HG03135 (cell line): ENCODE results near the gene ARRDC2.
A peak's percentile ranks its signal among the peaks of the same experiment; 100 is the strongest.
"Not testable (repeated sequence)": the region's sequence is repeated elsewhere in the genome, so short reads cannot be mapped to it uniquely, and the experiment has no call there.

Experiments used
- ATAC-seq: cut with Tn5 transposase; IDR thresholded peaks from one replicate; pipeline ENCODE4 v1.9.1; 2021; ENCODE audit warnings: mild to moderate bottlenecking, moderate library complexity; ENCODE audit not compliant: unreplicated experiment

Gene ARRDC2

DNA sequence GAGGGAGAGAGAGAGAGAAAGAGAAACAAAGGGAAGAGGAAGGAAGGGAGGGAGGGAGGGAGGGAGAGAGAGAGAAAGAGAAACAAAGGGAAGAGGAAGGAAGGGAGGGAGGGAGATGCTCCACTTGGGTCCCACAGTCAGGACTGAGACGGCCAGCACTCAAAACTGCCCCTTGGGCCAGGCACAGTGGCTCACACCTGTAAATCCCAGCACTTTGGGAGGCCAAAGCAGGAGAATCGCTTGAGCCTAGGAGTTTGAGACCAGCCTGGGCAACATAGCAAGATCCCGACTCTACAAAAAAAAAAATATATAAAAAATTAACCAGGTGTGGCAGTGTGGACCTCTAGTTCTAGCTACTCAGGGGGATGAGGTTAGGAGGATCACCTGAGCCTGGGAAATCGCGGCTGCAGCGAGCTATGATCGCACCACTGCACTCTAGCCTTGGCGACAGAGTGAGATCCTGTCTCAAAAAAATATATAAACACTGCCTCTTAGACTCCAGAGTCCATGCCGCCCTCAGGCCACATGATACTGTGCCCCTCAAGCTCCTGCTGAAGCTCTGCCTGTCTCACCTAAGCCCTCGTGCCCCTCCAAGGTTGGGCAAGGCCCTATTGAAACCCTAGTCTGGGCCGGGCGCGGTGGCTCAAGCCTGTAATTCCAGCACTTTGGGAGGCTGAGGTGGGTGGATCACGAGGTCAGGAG is 8.4 kb downstream of the ARRDC2 start:
- no peak for ATAC-seq

DNA sequence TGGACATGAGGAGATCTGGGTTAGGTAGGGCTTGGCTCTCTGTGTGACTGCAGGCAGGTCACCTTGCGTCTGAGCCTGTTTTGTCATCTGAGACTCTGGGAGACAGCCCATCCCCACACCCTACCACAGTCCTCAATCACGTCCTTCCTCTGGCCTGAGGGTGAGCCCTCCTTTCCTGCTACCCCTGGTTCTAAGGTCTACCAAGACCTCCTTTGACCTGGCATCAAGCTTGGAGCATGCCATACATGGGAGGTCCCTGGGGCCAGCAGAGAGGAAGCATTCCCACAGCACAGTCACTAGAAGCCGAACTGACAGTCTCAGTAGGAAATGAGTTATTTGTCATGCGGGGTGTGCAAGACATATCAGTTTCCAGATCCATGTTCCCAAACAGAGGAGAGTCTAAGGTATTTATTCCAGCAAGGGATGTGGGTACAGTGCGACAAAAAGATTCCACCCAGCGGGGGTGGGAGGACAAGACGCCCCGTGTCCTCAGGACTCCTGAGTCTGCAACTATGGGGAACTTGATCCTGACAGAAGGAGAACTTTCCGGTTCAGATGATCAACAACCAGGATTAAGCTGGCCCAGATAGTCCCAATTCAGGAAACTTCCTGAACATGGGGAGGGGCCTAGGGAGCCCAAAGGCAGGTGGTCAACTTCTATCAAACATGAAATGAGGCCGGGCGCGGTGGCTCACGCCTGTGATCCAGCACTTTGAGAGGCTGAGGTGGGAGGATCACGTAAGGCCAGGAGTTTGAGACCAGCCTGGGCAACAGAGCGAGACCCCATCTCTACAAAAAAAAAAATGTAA is 9.5 kb downstream of the ARRDC2 start:
- ATAC-seq: no peak

DNA sequence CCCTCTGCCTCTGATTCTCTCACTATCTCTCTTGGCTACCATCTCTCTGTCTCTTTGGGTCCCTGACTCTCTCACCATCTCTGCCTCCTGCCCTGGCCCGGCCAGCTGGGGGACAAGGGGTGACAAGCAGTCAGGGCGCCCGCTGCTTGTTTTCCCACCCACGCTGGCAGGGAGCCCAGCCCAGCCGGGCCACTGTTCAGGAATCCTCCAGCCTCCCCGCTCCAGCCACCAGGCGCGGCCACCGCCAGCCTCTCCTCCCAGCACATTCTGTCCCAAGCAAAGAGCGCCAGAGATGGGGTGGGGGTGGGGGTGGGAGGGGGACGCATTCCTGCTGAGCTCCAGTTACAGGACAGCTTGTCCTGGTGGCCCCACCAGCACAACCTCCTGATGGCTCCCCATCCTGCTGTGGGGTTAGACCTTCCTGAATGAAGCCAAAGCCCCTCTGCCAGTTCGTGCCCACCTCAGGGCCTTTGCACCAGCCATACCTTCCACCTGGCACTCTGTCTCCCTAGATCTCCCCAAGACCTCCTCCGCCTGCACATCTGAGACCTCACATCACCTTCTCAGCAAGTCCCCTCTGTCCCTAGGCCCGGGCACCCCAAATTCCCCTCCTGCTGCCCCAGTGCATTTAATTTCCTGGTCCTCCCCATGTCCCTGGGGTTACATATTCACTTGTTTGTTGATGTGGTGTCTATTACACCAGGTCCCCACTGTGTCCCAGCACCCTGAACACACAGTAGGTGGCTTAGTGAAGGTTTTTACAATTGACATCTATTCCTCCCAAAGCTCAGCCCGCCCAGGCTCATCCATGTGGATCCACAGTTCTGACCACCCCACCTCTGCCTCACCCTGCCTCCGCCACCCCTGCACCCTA is 12.5 kb downstream of the ARRDC2 start:
- no peak for ATAC-seq

DNA sequence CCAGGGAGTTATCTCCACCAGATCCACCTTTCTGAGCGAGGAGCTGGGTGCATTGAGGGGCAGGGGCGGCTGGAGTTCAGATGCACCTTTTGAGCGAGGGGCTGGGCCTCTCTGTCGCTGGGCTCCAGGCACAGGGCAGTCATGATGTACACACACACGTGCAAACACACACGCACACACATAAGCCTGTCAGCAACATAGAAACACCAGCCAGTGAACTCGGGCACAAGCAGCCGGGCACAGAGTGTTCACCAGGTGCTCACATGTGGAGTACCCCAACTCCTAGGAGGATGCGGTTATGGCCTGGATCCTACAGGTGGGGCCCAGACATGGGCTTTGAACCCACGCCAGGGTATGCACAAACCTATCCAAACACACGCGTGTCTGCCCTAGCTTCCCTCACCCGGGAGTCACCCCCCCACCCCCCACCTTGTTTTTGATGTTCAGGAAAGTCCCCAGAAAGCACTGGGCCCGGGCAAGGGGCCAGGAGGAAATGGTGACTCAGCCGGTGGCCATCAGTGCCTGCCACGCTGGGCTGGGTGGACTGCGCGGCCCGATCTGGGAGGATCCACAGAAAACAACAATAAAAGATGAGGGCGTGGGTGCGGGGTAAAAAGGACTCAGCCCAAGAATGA is 13.3 kb downstream of the ARRDC2 start:
- ATAC-seq: no peak

DNA sequence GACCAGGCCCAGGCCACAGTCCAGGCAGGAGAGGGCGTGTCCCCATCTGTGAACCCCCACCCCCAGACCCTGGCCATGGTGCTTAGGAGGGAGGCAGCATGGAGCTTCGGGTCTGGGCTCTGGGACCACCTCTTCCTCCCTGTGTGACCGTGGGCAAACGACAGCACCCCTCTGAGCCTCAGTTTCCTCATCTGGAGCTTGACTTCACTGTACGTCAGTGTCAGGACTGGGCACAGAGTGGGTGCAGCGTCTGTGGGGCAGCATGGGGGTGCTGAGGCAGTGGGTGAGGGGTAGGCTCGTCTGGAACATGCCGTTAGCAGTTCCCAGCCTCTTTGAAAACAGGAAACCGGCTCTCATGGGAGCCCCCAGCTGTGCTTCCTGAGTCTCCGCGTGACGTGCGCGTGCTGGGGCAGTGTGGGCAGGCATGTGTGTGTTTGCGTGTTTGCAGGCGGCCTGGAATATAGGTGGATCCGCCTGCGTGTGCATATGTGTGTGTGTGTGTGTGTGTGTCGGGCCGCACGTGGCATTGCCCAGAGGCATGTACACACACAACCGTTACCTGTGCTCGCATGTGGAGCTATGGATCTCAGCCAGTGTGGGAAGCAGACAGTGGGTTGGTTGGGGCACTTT is 15.8 kb downstream of the ARRDC2 start:
- ATAC-seq: no peak

DNA sequence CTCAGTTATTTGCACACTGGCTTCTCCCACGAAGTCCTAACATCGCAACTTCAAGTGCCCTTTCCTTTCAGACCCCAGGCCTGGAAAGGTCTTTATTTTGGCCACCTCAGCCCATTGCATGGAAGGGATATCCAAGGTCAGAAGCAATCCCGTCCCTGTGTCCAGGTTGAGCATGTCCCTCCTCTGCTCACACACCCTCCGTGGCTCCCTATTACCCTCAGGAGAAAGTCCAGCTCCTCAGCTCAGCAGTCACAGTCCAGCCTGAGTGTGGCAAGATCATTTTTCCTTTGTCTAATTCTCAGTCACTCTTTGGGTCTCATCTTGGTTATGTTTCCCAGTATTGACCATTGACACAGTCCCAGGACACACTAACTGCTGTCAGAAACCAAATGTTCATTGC is 19.2 kb downstream of the ARRDC2 start:
- ATAC-seq: no peak

DNA sequence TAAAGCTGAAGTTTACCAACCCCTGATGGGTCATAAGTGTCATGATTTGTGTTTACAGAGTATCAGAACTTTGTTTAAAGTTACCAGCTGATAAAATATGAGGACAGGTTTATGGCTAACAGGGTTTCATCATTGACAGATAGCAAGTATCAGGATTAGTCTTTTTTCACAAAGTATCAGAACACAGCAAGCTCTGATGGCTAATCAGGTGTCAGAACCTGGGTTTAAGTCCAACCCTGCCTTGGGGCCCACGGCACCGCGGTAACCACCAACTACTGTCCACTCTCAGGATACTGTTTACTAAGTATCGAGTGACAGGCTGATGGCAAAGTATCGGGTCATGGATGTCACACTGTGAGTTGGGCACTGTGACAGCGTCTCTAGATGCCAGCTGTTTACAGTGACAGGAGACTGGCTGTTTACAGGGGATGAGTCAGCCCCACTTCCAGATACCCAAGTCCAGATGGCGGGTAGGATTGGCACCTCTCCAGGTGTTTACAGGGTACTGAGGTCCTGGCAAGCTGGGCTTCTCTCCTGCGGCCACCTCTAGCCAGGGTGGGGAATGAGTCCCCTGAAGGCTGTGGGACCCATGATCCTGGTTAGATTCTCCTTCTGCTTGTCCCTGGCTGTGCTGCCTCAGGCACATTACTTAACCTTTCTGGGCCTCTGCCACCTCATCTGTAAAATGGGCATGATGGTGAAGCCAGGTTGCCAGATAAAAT is 21.8 kb downstream of the ARRDC2 start:
- no peak for ATAC-seq

DNA sequence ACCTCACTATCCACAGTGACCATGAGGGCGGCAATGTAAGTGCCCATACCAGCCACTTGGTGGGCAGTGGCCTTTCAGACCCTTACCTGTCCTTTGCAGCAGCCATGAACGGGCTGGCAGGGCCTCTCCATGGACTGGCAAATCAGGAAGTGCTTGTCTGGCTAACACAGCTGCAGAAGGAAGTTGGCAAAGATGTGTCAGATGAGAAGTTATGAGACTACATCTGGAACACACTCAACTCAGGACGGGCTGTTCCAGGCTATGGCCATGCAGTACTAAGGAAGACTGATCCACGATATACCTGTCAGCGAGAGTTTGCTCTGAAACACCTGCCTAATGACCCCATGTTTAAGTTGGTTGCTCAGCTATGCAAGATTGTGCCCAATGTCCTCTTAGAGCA is 23.4 kb downstream of the ARRDC2 start:
- ATAC-seq: not testable (repeated sequence)

DNA sequence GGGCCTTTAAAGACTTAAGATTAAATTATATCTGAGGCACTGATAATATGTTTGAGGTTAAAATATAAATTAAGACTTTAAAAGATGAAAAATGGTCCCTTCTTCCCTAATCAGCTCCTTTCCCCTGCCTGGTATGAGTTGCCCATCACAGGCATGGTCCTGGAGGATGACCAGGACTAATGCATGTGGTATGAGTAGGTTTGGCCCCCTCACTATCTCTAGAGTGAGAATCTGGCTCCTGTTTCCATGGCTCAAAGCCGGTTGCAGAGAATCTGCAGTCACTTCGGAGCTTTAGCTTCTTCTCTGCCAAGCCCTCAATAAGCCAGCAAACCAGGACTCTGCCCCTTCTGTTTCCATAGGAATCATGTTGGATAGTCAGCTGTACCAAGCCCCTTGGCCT is 24.1 kb downstream of the ARRDC2 start:
- ATAC-seq: not testable (repeated sequence)

DNA sequence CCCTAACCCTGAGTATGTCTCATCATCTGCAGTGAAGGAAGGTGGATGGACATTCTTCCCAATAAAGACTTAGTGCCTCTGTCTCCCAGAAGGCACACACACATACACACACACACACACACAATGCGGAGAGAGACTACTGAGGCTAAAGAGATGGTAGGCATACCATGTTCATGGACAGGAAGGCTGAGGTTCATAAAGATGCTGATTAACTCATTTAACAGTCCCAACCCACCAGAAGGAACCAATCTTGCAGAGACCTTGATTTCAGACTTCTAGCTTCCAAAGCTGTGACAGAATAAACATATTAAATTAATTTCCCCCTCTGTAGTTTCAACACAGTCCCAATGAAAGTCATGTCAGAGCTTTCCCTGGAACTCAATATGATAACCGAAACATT is 33.1 kb downstream of the ARRDC2 start:
- ATAC-seq: no peak

DNA sequence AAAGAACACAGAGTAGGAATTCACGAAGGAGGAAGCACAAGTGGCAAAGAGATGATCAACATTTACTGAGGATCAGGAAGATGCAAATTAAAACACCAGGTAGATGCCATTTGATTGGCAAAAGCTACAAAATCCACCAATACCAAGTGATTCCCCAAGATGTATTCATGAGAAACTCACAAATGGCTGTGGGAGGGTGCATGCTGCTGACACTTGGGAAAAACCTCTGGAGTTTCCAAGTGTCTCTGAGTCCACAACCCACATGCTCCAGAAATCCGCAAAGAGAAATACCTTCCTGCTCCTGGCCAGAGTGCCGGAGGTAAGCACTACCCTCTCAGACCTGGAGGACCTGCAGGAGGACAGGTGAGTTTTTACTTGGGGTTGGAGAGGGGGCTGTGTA is 35.7 kb downstream of the ARRDC2 start:
- ATAC-seq: no peak

DNA sequence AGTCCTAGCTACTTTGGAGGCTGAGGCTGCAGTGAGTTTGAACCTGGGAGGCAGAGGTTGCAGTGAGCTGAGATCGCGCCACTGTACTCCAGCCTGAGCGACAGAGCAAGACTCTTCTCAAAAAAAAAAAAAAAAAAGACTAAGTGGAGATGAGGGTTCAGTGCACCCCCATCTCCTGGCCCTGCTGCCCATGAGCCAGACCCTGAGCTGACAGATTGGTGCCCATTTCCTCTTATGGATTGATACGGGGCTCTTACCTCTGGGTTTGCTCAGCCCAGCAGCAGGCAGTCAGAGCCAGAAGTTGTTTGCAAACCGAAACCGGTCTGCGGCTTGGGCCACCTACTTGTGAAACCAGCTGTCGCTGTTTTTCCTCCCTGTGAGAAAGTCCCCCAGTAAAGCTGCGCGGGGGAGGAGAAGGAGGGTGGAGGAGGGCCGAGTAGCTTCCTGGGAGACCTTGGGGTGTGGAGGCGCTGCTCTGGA is 36.9 kb downstream of the ARRDC2 start:
- ATAC-seq: peak; percentile 83

DNA sequence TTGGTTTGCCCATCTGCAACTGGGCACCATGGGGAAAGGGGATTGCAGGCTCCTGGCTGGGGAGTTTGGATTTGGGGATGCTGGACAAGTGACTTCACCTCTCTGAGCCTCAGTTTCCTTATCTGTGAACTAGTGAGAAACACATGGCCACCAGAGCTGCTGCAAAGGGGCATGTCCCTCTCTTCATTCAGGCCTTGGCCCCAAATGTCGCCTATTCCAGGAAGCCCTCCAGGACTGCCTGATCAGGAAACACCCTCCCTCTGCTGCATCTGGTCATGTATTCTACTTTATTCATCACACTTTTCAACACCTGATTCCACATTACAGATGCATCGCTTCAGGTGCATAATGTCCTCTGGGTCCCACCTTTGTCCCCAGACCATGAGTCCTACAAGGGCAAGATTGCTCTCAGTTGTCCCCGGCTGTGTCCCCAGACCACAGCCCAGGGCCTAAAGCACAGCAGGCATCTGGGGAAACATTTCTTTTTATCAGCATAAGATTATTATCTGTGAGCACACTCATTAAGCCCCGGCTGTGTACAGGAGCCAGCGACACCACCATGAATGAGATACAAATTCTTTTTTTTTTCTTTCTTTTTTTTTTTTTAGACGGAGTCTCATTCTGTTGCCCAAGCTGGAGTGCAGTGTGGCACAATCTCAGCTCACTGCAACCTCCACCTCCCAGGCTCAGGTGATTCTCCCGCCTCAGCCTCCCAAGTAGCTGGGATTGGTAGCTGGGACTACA is 37.5 kb downstream of the ARRDC2 start:
- ATAC-seq: peak; percentile 3

DNA sequence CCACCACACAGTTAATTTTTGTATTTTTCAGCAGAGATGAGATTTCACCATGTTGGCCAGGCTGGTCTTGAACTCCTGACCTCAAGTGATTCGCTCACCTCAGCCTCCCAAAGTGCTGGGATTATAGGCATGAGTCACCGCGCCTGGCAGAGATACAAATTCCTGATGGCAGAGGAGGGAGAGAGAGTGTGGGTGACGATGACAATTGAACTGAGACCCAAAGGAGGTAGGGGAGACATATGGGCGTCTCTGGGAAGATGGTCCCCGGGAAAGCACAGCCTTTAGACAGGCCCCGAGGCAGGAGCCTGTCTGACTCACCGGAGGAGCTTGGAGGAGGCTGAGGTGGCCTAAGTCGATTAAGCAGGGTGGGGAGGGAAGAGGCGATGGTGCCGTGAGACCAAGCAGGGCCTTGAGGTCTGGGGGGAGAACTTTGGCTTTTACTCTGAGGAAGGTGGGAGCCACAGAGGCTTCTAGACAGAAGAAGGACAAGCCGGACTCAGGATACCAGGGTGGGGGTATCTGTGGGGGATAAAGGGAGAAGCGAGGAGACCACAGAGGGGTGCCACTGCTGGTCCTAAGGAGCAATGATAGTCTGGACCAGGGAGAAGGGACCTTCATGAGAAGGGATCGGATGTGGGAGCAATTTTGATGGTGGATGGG is 38.2 kb downstream of the ARRDC2 start:
- no peak for ATAC-seq

DNA sequence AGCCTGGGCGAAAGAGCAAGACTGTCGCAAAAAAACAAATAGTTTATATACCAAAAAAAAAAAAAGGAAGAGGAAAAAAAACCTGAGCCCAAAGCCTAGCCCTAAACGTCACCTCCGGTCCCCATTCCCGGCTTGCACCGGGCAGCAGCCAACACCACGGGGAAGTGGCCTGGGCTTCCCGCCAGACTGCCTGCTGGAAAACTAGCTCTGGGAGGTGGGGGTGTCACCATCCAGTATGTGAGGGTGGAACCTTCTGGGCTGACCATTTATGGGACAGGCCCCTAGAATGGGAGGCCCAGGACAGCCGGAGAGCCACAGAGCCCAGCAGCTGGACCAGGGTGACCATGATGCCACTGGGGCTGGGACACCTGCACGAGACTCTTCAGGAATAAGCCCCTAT is 41.4 kb downstream of the ARRDC2 start:
- no peak for ATAC-seq

DNA sequence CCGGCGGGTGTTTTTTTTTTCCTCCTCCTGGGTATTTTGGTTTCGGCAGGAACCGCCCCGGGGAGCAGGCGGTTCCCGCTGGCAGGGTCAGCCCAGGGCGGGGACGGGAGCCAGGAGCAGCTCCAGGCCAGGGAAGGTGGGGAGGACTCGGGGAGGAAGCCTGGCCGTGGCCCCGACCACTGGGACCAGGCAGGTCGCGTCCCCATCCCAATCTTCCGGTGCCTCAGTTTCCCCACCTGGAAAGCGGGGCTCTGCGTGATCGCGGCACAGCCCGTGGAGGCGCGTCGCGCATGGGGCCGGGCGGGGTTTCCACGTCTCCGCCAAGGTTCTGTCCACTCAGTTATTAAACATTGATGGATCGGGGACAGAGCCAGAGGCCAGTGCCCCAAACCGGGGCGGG is 43.9 kb downstream of the ARRDC2 start:
- no peak for ATAC-seq

DNA sequence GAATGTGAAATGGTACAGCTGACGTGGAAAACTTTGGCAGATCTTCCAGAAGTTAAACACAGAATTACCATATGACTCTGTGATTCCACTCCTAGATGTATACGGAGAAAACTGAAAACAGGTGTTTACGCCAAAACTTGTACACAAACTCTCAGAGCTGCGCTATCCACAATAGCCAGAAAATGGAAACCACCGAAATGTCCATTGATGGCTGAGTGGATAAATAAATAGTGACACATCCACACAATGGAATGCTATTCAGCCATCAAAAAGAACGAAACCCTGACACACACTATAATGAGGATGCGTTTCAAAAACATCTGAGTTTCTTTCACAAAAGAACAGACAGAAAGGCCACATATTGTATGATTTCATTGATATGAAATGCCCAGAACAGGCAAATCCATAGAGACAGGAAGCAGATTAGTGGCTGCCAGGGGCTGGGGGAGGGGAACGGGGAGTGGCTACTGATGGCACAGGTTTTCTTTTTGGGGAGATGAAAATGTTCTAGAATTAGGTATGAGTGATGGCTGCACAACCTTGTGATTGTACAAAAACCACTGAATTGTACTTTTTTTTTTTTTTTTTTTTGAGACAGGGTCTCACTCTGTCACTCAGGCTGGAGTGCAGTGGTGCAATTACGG is 45.7 kb downstream of the ARRDC2 start:
- no peak for ATAC-seq

DNA sequence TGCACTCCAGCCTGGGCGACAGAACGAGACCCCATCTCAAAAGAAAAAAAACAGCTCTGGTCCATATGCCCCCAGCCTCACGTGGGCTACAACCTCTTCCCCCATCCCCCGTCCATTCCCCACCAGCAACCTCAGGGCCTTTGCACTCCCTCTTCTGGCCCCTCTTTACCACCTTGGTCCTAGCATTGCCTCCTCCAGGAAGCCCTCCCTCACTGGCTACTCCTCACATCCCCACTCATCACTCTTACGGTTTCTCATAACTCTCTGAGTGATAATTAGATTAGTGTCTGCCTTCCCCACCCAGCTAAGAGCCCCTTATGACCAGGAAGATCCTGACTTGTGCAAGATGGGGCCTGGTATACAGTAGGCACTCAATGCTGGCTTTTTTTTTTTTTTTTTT is 48.0 kb downstream of the ARRDC2 start:
- ATAC-seq: no peak
